Hypothalamus (tissue), 51 donors: Measurements from ENCODE around the gene GATA1.

Source experiments
- DNase-seq, 51 donors: peaks; one replicate each; lab custom pipeline; 2025; lab: John Stamatoyannopoulos, UW

The GATA1 gene

DNA sequence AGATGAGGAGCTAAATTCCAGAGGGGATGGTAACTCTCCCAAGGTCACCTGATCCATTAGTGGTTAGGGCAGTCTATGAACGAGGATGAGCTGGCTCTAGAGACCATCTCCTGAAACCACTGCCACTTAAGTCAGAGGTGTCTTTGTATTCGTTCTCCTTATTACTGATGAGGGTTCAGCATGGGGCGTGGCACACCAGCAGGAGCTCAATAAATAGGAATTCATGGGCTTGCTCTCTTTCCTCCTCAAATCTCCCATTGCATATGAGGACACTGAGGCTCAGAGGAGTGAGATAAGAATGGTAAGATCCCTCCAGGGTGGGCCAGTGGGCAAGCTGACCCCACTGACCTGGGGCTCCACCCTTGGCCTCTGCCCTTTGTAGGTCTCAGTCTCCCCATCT is 1.7 kb upstream of the GATA1 start:
- no peak for DNase-seq

DNA sequence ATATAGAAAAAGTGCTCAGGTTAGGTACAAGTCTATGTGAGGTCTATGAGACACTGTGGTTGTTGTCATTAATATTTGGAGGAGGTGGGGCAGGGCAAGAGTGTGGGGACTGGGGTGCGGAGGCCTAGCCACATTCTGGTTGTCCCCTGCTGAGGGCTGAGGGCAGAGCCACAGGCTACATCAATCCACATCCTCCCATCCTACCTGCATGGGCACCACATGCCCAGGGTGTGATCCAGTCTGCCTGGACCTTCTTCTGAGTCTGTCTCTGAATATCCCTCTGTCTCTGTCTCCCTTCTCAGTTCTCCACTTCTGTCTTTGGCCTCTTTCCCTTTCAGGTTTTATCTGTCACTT is 1.2 kb upstream of the GATA1 start:
- DNase-seq, result no peak

DNA sequence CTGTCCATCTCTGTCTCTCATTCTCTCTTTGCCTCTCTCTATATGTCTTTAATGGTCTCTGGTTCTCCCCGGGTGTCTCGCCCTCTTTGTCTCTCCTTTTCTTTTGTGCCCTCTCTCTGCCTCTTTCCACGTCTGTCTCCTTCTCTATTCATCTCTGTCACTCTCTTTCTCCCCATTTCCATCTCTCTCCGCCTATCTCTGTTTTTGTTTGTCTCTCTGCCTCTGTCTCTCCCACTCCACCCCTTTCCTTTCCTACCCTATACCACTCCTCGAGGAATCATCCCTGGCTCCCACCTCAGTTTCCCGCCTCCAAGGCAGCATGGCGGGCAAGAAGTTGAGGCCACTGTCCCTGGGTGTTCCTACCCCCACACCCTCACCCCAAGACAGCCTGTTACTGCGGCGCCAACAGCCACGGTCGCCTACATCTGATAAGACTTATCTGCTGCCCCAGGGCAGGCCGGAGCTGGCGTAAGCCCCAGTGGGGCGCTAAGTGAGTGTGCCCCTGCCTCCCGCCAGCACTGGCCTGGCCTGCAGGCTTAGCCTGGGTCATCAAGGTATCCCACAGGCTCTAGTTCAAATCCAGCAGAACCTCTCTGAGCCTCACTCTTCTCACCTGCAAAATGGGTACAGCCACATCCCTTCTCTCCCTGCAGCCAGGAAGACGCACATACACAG is 713 bp upstream of the GATA1 start:
- DNase-seq, result no peak

DNA sequence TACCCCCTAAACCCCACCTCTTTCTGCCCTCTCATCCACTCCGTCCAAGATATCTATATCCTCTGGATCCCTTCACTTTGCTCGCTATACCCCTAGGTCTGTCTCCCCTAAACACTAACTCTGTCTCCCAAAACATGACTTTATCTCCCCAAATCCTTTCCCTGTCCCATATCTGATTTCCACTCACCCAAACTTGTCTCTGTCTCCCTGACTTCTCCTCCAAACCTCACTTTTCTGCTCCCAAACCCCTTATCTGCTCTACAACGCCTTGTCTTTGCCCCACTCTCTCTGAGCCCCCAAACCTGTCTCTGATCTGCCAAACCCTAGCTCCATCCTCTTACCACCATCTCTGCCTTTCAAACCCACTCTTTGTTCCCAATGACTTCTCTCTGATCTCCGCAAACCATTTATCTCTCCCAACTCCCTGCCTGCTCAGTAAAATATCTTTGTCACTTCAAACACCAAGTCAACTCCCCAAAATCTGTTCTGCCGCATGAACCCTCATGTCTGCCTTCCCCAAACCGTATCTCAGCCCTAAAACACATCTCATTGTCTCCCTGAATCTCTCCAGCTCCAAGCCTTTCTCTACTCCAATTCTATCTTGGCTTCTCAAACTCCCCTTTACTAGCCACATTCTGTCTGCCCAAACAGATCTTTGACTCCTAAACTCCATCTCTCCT is 575 bp downstream of the GATA1 start:
- DNase-seq, result no peak

DNA sequence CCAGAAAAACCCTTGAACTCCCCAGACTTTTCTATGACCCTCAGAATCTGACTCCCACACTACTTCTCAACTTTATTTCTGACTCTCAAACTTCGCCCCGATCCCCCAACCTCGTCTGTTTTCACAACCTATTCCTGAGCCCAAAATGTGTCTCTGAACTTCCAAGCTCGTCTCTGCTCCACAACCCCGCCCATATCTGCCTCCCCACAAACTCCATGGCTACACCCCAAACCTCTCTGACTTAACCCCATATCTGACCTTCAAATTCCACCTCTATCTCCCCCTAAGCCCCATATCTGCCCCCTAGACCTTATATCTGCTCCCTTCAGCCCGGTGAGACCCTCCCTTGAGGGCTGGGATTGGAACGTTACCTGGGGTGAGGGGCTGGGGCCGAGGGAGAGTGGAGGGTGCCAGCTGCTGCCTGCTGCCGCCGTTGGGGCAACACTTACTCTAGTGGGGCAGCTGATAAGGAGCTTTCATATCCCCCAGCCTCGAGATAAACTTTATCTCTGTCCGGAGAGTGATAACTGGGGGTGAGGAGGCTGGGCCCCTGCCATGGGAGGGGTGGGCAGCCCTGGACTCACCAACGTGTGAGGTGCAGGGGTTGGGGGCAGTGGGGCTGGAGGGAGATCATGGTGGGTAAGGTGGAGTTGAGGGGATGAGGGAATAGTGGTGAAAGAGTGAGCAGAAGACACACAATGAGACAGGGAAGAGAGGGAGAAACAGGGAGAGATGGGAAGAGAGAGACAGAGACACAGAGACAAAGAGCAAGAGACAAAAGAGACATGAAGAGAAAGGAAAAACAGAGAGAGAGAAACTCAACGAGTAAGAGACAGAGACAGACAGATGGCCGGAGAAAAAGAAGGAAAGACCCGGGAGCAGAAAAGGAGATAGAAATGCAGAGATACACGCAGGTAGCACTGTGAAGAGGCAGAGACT is 1.4 kb downstream of the GATA1 start:
- no peak for DNase-seq

DNA sequence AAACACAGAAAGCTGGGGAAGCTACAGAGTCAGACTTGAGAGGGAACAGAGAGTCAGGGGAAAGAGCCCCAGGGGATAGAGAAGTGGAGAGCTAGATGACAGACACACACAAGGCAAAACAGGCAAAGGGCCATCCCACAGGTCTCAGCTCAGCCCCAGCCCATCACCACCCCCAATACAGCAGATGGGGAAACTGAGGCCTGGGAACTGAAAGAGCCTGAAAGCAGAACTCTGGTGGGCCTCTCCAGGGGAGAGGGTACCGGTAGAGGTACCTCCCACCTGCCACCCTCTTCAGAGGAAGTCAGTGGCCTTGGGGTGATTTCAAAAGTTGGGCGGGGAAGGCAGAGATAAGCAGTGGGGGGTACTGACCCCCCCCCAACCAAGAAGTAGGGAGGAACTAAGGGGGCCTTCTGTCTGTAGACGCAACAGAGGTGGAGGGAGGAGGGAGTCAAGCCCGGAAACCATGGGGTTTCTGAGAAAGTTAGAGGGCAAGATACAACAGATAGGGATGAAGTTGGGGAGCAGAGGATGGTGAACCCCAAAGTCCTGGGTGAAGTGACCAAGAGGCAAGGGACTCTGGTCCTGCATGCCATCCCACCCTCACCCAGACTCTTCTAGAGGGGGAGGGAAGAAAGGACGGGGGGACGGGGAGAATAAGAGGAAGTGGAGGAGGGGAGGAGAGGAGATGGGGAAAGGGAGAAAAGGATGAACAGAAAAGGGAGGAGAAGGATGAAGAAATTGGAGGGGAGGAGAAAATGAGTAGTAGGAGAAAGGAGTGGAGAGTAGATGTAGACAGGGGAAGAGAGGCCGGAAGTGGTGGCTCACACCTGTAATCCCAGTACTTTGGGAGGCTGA is 3.2 kb downstream of the GATA1 start:
- DNase-seq, result no peak

DNA sequence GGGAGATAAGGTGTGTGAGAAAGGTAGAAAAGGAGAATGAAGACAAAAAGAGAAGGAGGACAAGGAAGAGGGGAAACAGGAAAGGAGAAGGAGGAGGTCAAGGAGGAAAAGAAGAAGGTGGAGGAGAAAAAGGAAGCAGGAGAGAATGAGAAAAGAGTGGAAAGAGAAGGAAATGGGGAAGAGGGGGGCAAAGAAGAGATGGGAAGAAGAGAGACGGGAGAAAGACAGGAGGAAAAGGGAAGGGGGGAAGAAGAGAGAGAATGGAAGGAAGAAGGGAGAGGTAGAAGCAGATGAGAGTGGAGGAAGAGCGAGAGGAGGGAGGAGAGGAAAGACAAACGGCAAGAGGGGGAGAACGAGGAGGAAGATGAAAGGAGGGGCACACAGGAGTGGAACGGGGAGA is 4.1 kb downstream of the GATA1 start:
- no peak for DNase-seq

DNA sequence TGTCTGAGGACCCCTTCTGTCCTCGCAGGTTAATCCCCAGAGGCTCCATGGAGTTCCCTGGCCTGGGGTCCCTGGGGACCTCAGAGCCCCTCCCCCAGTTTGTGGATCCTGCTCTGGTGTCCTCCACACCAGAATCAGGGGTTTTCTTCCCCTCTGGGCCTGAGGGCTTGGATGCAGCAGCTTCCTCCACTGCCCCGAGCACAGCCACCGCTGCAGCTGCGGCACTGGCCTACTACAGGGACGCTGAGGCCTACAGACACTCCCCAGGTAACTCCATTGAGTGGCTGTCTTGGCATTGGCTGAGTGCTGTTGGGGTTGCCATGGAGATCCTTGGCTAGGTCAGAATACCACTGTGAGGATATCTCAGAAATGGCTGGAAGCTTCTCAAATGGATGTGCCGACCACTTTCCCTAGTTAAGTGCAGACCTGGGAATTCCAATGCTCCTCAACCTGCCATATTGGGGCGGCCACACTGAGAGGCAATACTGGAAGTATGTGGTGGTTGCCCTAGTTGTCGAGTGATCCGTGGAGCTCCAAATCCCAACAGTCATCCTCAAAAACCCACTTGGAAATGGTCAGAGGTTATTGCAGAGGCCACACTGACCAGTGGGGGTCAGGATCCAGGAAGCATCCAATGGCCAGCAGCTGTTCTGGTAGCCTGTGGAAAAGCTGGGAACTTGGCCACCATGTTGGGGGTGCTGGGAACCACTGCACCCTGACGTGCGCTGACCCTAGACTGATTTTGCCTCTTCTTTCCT is 4.9 kb downstream of the GATA1 start:
- peak in 2 of 51 donors; percentile 0 to 3 for DNase-seq

DNA sequence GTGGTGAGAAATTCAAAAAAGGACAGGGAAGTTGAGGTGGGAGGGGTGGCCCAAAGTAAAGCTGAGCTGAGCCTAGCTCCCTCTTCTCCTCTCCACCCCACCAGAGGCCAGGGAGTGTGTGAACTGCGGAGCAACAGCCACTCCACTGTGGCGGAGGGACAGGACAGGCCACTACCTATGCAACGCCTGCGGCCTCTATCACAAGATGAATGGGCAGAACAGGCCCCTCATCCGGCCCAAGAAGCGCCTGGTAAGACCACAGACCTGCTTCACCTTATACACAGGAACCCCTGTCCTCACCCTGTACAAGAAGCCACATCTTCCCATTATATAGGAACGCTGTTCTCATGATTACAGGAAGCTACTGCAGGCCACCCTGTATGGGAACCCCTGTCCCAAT is 5.8 kb downstream of the GATA1 start:
- DNase-seq, result no peak

DNA sequence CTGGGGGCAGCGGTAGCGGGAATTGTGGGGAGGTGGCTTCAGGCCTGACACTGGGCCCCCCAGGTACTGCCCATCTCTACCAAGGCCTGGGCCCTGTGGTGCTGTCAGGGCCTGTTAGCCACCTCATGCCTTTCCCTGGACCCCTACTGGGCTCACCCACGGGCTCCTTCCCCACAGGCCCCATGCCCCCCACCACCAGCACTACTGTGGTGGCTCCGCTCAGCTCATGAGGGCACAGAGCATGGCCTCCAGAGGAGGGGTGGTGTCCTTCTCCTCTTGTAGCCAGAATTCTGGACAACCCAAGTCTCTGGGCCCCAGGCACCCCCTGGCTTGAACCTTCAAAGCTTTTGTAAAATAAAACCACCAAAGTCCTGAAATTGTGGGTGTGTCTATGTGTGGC is 7.5 kb downstream of the GATA1 start:
- DNase-seq, result no peak

DNA sequence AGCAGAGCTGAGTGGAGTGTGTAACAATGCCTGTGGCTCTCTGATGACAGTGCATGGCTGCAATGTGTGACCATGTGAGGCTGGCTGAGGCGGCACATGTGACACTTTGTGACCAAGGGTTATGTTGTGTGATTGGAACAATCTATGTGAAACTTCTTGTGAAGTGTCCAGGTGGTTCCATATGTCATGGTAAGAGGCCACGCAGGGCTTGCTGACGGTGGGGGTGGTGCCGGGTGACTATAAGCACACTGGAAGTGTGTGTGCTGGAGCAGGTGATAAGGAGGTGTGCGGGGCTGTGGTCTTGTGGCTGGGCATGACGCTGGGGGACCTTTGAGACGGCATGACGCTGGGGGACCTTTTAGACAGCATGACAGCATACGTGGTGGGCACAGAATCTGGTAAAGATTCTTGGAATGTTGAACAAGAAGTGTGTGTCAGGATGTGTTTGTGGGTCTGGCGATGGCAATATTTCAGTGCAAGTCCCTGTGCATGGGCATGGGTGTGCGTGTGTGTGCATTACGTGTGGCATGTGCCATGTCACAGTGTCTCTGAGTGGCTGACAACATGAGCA is 8.0 kb downstream of the GATA1 start:
- DNase-seq, result no peak

DNA sequence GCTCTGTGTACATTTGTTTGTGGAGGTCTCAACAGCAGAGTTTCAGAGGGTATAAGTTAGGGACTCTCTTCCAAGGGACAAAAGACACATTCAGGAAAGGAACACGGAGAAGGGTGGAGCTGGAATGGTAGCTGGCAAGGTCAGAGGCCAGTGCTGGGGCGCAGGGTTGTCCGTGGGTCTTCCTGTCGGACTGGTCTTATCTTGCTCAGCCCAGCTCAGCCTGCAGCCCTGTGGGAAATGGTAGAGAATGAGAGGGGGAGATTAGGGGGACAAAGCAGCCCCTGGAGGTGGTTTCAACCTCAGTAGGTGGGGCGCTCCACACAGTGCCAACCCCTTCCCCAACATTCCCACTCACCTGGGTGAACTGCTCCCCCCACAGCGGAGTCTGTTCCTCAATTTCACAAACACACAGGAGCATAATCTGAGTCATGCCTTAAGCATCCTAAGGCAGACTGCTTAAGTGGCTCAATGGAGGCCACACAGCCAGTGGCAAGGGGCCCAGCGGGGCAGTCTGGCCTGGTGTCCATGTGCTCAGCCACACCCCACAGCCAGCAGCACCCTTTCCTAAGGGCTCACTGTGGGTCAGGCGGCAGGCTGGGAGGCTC is 8.6 kb downstream of the GATA1 start:
- DNase-seq, result no peak

DNA sequence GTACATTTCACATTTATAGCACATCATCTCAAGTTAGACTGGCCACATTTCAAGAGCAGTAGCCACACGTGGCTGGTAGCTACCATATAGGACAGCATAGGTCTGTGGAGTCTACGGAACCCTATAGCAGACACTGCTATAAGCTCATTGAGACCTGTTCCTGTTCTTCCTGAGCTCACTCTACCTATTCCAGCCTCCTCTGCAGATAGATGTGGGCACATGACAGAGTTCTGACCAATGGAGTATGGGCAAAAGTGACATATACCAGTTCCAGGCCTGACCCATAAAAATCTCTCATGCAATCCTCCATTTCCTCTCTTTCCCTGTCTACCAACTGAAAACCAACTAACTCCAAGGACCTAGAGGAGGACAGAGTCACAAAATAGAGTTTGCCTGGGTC is 11.9 kb downstream of the GATA1 start:
- no peak for DNase-seq

DNA sequence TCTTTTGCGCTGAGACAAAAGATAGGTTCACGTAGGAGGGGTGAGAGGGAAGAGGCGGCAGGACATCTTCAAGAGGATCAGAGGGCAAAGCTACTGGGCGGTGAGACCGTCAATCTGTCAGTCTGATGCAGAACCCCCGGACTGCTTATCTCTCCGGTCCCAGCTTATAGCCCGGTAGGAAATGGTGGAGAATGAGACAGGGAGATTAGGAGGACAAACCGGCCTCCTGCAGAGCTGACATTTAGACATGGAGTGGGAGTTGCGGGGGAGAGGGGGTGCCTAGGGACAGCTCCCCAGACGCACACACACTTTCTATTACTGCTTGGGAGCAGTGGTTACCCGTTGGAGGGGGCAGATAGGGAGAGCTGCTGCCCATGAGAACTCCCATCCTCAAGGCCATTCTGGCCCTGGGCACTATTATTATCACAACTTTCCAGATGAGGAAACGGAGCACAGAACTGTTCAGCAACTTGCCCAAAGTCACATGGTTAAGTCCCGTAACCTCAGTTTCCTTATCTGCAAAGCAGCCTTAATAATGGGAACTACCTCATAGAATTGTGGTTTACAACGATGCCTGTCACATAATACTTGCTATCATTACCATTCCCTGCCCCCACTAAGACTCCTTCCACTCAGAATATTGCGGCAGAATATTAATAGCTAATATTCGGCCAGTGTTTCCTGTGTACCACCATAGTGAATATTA is 14.3 kb downstream of the GATA1 start:
- peak in 3 of 51 donors; percentile 0 to 27 (median 1) for DNase-seq

DNA sequence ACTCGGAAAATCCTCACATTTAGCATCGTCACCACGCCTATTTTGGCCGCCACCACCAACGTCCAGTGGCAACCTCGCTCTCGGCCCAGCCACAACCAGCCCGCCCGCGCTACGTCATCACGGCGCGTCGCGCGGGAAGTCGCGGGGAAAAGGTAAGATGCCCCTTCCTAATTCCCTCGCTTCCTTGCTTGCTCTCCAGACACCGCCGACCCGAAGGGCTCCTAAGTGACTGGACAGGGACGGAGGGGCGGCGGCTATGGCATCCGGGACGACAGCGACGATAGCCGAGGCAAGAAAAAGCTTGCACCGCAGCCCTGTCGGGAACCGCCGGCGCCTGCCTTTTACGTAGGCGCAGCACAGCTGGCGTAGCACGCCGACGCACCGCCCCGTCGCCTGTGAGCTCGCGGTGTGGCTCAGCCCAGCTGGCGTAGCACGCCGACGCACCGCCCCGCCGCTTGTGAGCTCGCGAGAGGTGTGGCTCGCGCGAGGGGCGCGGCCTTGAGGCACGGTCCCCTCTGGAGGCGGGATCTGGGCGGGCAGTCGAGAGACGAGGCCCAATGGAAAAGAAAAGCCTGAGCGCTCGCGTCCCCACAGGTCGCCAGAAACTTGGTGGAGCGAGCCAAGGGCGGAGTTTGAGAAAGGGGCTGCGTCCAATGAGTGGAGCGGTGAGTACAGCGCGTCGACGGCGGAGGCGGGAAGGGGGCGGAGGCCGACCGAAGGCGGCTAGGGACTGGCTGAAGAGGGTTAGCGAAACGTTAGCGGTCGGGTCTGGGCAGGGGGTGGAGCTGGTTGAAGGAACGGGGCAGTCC is 15.1 kb downstream of the GATA1 start, which contains the start of gene HDAC6:
HDAC6 (plus strand) TSS at position 788 of the 809 bp plus-strand sequence. CDS start 626 bp downstream, outside the sequence.
- DNase-seq, result peak; percentile 51 to 98 (median 93)

DNA sequence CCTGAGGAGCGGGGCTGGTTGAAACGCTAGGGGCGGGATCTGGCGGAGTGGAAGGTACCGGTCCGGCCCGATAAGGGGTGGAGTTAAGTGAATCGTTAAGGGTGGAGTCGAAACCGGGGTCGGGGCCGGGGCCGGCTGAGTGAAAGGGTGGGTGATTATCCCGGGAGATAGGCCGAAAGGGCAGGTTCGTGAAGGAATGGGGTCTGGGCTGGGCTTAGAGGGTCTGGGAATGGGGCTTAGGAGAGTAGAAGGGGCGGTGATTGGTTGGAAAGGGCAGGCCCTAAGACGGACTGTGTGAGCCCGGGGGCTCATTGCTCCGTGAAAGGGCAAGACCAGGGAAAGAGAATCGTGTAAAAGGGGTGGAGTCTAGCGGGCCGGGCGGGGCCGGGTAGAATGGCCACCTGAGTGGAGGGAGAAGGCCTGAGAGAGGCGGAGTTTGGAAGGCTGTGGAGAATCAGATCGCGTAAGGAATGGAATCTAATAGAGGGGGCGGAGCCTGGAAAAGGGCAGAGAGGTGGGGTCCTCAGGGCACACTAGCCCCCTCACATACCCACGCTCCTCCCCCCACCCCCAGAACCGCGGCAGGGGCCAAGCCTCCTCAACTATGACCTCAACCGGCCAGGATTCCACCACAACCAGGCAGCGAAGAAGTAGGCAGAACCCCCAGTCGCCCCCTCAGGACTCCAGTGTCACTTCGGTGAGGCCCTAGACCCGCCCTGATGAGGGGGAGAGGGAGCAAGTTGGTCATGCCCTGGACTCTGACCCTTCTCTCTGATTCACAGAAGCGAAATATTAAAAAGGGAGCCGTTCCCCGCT is 15.9 kb downstream of the GATA1 start:
- peak in 28 of 51 donors; percentile 5 to 67 (median 41) for DNase-seq

DNA sequence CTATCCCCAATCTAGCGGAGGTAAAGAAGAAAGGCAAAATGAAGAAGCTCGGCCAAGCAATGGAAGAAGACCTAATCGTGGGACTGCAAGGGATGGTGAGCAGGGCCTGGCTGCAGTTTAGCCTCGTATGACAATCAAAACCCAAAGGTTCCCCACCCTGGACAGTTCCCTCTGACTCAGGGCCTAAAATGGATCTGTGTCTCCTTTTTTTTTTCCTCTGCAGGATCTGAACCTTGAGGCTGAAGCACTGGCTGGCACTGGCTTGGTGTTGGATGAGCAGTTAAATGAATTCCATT is 16.5 kb downstream of the GATA1 start:
- no peak for DNase-seq
